ENCODE data around the gene PERCC1. TPM values are rescaled to one million over a fixed set of nuclear protein-coding genes. Genes with fewer than 3 reads are reported as not detected.

Gene PERCC1
- polyA plus RNA-seq, 1 experiment: not detected

GRCh38 chr16:1445518-1446203, 14.8 kb downstream of the PERCC1 start:
- no peak for TF ChIP-seq CTCF (IDR thresholded peaks at IDR 0.05; ENCODE audit: low read depth, low read length)
- Histone ChIP-seq H3K27ac (ENCODE audit: low read depth, low read length) (no peak overlapping the region), H3K27me3 (ENCODE audit: control insufficient read depth, insufficient read depth, low read length) (no peaks in the 10 kb centered on the region), H3K4me3 (ENCODE audit: low read depth, low read length) (no peak overlapping the region), H3K9me3 (ENCODE audit: control insufficient read depth, insufficient read depth, low read length) (no peaks in the 10 kb centered on the region; the same call in 1 of the 2 replicates)
- ChIA-PET CTCF (no interaction called here), POLR2A (interaction anchor here (0.6 kb wide), 1 partner anchor 332 kb away, joined by 3 read pairs; no protein-coding TSS in a partner anchor)
- no peak for DNase-seq (ENCODE audit: low read depth, low spot score)

- Histone ChIP-seq H3K9me3 (ENCODE audit: control insufficient read depth, insufficient read depth, low read length) (no peaks in the 10 kb centered on the region; the same call in 1 of the 2 replicates), H3K27me3 (ENCODE audit: control insufficient read depth, insufficient read depth, low read length) (no peaks in the 10 kb centered on the region), H3K4me3 (ENCODE audit: low read depth, low read length) (no peak overlapping the region), H3K27ac (ENCODE audit: low read depth, low read length) (no peak overlapping the region)
- no peak for TF ChIP-seq CTCF (IDR thresholded peaks at IDR 0.05; ENCODE audit: low read depth, low read length)
- POLR2A ChIA-PET: interaction anchor here (0.6 kb wide), 1 partner anchor 331 kb away, joined by 3 read pairs; no protein-coding TSS in a partner anchor
- CTCF ChIA-PET: no interaction called here
- no peak for DNase-seq (ENCODE audit: low read depth, low spot score)
Measured at GRCh38 chr16:1446296-1447080, 15.6 kb downstream of the PERCC1 start.

GRCh38 chr16:1447965-1448364, 17.1 kb downstream of the PERCC1 start:
- ChIA-PET CTCF (no interaction called here), POLR2A (no interaction called here)
- no peak overlapping the region for H3K27ac ChIP-seq (ENCODE audit: low read depth, low read length)
- no peaks in the 10 kb centered on the region; the same call in 1 of the 2 replicates for H3K9me3 ChIP-seq (ENCODE audit: control insufficient read depth, insufficient read depth, low read length)
- H3K4me3 ChIP-seq (ENCODE audit: low read depth, low read length): no peak overlapping the region
- DNase-seq (ENCODE audit: low read depth, low spot score): no peak
- TF ChIP-seq CTCF (IDR thresholded peaks at IDR 0.05; ENCODE audit: low read depth, low read length): no peak
- no peaks in the 10 kb centered on the region for H3K27me3 ChIP-seq (ENCODE audit: control insufficient read depth, insufficient read depth, low read length)

- H3K27ac ChIP-seq (ENCODE audit: low read depth, low read length): no peak overlapping the region
Measured at GRCh38 chr16:1448536-1449116, 17.7 kb downstream of the PERCC1 start.

More at GRCh38 chr16:1448536-1449116, 17.7 kb downstream of the PERCC1 start:
- CTCF ChIA-PET: no interaction called here
- H3K9me3 ChIP-seq (ENCODE audit: control insufficient read depth, insufficient read depth, low read length): no peaks in the 10 kb centered on the region; the same call in 1 of the 2 replicates
- H3K27me3 ChIP-seq (ENCODE audit: control insufficient read depth, insufficient read depth, low read length): no peaks in the 10 kb centered on the region
- H3K4me3 ChIP-seq (ENCODE audit: low read depth, low read length): no peak overlapping the region
- no peak for DNase-seq (ENCODE audit: low read depth, low spot score)
- POLR2A ChIA-PET: no interaction called here
- TF ChIP-seq CTCF (IDR thresholded peaks at IDR 0.05; ENCODE audit: low read depth, low read length): no peak
